Epithelial cell of proximal tubule (primary cell): ENCODE results near the gene ITGB7. TPM values are rescaled to one million over a fixed set of nuclear protein-coding genes. Genes with fewer than 3 reads are reported as not detected.

ENCODE experiments used
- DNase-seq: peaks from one replicate; pipeline ENCODE4 v3.0.0-alpha.2; 2011; ENCODE audit warnings: low read depth
- H3K4me3 ChIP-seq: 2 replicates; pipeline ENCODE4 v1.5.1; 2011; ENCODE audit warnings: low read depth, mild to moderate bottlenecking, low read length
- CTCF ChIP-seq: conservative IDR thresholded peaks from 2 replicates; pipeline ENCODE4 v1.5.1; 2012; ENCODE audit warnings: low read depth, mild to moderate bottlenecking, low read length
- total RNA-seq: library from RNA; depleted of rRNA; stranded (reverse); fragments of >200 nt; gene quantifications from 2 replicates; pipeline ENCODE4 v1.2.3, GENCODE V29; 2015

The ITGB7 gene
- total RNA-seq, 1 donor from 2014 or later: 0.46 TPM

DNA sequence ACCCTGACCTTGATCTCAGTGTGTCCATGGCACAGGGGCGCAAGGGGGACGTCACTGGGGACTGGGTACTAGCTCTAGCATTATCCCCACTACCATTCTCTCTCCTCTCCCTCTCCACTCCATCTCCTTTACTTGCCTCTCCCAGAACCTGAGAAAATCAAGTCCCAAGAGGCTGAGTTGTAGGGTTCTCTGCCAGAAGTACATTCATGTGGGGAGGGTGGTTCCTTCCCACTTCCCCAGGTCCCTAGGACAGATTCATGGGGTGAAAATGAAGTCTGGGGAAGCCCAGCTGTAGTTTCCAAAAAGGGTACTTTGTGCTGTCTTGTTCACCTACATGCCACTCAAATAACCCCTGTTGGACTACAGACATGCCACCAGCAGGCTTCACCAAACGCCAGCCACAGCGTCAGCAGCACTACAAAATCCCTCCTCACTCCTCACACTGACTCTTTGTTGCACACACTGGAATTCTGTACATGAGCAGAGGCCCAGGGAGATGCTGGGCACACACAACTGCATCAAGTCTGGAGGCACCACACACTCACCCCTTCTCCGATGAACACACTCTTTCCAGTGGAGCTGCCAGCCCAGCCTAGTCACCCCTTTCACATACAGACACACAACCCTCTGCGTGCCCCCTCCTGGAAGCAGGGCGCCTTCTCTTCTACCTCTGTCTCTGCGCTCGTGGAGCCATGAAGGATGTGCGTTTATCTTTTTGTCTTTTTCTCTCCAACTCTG is 18.0 kb upstream of the ITGB7 start:
- TF ChIP-seq CTCF: no peak
- DNase-seq: no peak
- no peak overlapping the region for H3K4me3 ChIP-seq

- no peak overlapping the region for H3K4me3 ChIP-seq
- DNase-seq: no peak
- peak; percentile 8 for TF ChIP-seq CTCF
These were observed 17.2 kb upstream of the ITGB7 start for GRCh38 chr12:53224061-53224896.

DNA sequence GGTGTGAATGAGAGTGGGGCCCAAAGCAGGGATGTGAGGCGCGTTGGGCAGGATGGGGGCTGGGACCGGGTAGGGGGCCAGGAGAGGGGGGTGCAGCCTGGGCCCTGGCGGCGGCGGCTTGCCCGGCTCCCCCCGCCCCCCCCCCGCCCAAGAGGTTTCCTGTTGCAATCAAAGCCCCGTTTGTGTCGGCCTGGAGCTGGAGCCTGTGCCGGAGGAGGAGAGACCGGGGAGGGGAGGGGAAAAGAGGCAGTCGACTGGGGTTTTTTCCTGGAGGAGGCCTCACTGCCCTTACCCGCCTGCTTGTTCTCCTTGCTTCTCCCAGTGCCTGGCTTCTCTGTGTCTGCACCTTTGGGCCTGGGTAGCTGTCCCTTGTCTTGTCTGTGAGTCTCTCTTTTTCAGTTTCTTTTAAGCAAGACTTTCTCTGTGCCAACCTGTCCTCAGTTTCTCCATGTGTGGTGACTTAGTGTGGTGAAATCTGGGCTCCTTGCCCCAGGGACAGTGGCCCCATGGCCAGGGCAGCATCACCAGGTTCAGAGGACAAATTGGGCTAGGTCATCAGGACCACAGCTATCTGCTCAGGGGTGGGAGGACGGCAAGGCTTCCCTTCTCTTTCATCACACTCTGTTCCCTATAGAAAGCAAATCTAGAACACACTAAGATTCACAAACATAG is 16.5 kb upstream of the ITGB7 start:
- no peak for TF ChIP-seq CTCF
- no peak overlapping the region for H3K4me3 ChIP-seq
- DNase-seq: no peak

DNA sequence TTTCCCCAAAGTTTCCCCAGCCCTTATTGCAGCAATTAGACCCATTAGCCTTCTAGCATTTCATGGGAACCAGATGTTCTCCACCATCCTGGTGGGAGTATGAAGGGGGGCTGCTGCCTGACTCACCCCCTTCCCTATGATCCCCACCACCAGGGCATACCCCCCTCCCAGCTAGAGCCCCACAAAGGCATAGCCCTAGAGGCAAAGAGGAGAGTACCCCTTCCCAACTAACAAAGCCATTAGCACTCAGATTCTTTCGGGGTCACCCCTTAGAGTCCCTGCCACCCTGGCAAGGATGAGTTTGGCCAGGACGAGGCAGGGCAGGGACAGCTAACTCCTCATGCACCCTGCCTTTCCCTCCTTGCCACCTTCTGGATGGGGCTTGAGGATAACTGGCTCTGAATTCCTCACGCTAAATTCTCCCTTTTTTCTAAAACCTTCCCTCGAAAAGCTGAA is 15.8 kb upstream of the ITGB7 start:
- TF ChIP-seq CTCF: no peak
- no peak for DNase-seq
- no peak overlapping the region for H3K4me3 ChIP-seq

GRCh38 chr12:53222170-53222721 is 15.2 kb upstream of the ITGB7 start:
- no peak for DNase-seq
- no peak for TF ChIP-seq CTCF
- peak overlapping the region; percentile 55 for H3K4me3 ChIP-seq

DNA sequence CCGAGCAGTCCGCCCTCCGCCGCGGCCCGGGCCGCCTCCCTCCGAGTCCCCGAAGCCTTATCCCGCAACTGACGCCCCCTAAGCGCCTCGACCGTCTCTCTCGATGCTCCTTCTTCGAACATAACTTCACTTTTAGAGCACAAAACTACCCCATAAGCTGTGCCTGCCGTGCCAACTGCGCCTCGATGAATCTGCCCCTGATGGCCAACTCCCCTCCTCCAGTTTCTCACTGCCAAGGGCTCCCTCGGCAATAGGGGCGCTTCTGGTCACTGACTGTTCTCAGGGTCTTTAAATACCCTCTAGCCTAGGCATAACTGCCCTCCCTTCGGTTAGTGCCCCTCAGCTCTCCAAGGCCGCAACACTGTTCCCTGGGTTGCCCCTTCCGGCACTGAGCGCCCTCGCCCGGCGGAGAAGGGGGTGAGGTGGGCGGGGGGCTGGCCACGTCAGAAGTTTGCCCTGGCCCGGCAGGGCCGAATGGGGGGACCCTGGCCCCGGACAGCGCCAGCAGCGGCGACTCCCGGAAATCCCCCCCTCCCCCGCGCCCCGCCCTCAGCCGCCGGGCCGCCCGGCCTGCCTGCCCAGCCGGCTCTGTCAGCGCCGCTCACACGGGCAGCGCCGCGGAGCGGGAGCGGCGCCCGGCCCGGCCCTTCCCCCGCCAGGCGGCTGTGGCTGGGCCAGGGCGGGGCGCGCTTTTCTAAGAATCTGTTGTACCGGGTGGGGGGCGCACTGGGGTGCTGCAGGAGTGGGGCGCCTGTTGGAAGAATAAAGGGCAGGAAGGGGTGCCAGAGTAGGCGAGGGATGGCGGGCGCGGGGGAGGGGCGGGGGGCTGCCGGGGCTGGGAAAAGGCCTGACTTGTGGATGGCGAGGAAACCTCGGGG is 14.4 kb upstream of the ITGB7 start:
- TF ChIP-seq CTCF: peak; percentile 26
- H3K4me3 ChIP-seq: peak overlapping the region; percentile 55
- no peak for DNase-seq
